ENCODE measurements around the gene SCARF1.
A peak's percentile ranks its signal among the peaks of the same experiment; 100 is the strongest.

Gene SCARF1

GRCh38 chr17:1651559-1651844 is 6.0 kb upstream of the SCARF1 start:
- H3K4me3 ChIP-seq (IDR thresholded peaks at IDR 0.05; ENCODE audit: insufficient read depth, low read depth, low read length): no peak overlapping the region
- H3K27me3 ChIP-seq (ENCODE audit: insufficient read depth, low read depth): no peaks in the 10 kb centered on the region
- H3K4me1 ChIP-seq (ENCODE audit: low read depth, poor library complexity, severe bottlenecking): no peaks in the 10 kb centered on the region
- TF ChIP-seq, protein P1, sequence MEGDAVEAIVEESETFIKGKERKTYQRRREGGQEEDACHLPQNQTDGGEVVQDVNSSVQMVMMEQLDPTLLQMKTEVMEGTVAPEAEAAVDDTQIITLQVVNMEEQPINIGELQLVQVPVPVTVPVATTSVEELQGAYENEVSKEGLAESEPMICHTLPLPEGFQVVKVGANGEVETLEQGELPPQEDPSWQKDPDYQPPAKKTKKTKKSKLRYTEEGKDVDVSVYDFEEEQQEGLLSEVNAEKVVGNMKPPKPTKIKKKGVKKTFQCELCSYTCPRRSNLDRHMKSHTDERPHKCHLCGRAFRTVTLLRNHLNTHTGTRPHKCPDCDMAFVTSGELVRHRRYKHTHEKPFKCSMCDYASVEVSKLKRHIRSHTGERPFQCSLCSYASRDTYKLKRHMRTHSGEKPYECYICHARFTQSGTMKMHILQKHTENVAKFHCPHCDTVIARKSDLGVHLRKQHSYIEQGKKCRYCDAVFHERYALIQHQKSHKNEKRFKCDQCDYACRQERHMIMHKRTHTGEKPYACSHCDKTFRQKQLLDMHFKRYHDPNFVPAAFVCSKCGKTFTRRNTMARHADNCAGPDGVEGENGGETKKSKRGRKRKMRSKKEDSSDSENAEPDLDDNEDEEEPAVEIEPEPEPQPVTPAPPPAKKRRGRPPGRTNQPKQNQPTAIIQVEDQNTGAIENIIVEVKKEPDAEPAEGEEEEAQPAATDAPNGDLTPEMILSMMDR (conservative IDR thresholded peaks at IDR 0.05; ENCODE audit: low read depth, low read length): no peak
- no peaks in the 10 kb centered on the region; the same call in 1 of the 2 replicates for H3K36me3 ChIP-seq (ENCODE audit: insufficient read depth)
- no peak overlapping the region; the same call in 1 of the 2 replicates for H3K4me2 ChIP-seq
- H3K9ac ChIP-seq: no peak overlapping the region
- no peak overlapping the region for H2AFZ ChIP-seq (ENCODE audit: low read depth)
- H3K79me2 ChIP-seq (ENCODE audit: insufficient read depth, low read depth): no peaks in the 10 kb centered on the region
- H3K27ac ChIP-seq: no peak overlapping the region
- H4K20me1 ChIP-seq (ENCODE audit: insufficient read depth): no peaks in the 10 kb centered on the region

DNA sequence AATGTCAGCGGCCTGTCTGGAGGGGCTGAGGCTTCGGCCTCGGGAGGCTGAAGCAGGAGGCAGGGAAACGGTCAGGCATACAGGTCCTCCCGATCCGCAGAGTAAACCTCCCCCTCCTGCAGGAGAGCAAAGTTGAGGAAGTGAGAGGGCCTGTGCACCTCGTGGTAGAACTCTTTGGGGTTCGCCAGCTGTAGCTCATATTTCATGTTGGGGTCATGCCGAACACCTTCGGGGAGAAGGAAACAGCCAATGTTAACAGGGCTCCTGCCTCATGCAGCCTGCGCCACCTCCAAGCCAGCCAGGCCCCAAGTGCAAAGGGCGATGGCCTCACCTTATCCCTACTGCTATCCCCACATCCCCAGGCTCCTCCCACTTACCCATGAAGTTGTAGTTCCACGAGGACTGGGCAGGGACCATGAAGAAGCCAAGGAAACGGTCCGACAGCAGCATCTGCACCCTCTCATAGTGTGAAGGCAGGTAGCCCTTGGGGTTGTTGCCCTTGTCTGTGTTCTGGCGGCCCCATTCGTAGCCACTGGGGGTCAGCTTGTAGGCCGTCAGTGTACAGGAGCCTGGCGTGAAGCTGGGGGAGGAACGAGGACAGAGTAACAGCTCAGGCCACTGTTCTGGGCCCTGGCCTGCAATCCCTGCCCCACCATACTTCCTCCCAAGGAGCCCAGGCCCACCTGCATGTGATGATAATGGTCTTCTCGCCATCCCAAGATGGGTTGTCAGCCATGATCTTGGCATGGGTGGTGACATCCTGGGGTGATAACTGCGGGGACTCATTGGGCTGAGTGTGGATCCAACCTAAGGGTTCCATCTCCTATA is 5.4 kb upstream of the SCARF1 start:
- no peak overlapping the region for H3K4me3 ChIP-seq (IDR thresholded peaks at IDR 0.05; ENCODE audit: insufficient read depth, low read depth, low read length)
- peak overlapping the region; percentile 66; the same call in 1 of the 2 replicates for H3K4me2 ChIP-seq
- TF ChIP-seq, protein P1 (conservative IDR thresholded peaks at IDR 0.05; ENCODE audit: low read depth, low read length): no peak
- H3K9ac ChIP-seq: no peak overlapping the region
- no peaks in the 10 kb centered on the region for H3K27me3 ChIP-seq (ENCODE audit: insufficient read depth, low read depth)
- no peaks in the 10 kb centered on the region; the same call in 1 of the 2 replicates for H3K36me3 ChIP-seq (ENCODE audit: insufficient read depth)
- no peaks in the 10 kb centered on the region for H3K79me2 ChIP-seq (ENCODE audit: insufficient read depth, low read depth)
- H4K20me1 ChIP-seq (ENCODE audit: insufficient read depth): no peaks in the 10 kb centered on the region
- no peaks in the 10 kb centered on the region for H3K4me1 ChIP-seq (ENCODE audit: low read depth, poor library complexity, severe bottlenecking)
- H3K27ac ChIP-seq: no peak overlapping the region
- no peak overlapping the region for H2AFZ ChIP-seq (ENCODE audit: low read depth)

DNA sequence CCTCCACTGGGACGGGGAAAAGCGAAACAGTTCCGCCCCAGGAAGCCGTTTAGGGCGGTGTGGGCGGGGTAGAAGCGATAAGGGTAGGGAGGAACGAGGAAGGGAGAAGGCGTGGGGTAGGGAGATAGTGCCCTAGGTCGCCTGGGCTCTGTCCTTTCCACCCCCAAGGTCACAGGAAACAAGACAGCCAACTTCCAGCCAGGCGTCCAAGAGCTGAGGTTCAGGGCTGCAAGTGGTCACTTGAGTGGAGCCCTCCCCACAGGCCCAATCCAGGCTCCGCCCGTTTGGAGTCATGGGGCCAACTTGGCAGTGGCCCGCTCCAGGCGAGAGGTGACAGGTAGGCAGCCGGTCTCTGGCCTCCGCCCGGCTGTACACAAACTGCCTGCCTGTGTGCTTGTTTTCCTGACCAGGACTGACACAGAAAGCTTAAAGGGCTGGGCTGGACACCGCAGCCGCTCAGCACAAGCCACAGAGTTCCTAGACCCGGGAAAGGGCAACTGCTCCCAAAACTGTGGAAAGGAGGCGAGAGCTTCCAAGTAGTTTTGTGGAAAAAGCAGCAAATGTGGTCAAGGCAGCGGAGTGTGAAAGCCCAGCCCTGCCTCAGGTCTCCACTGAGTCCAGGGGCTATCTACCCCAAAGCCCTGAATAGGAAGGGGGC is 4.4 kb upstream of the SCARF1 start, which contains the start of gene RILP:
Gene RILP (minus strand): TSS at position 23 of the 658 bp plus-strand sequence. CDS start 62 bp downstream, outside the sequence.
- no peak within 1 kb of the TSS for H3K4me3 ChIP-seq (IDR thresholded peaks at IDR 0.05; ENCODE audit: insufficient read depth, low read depth, low read length)
- H3K27me3 ChIP-seq (ENCODE audit: insufficient read depth, low read depth): no peaks in the 10 kb centered on the region
- peak within 1 kb of the TSS; percentile 78 for H2AFZ ChIP-seq (ENCODE audit: low read depth)
- no peaks in the 10 kb centered on the region for H3K79me2 ChIP-seq (ENCODE audit: insufficient read depth, low read depth)
- peak within 1 kb of the TSS; percentile 66 for H3K4me2 ChIP-seq
- H4K20me1 ChIP-seq (ENCODE audit: insufficient read depth): no peaks in the 10 kb centered on the region
- H3K36me3 ChIP-seq (ENCODE audit: insufficient read depth): no peaks in the 10 kb centered on the region; the same call in 1 of the 2 replicates
- no peaks in the 10 kb centered on the region for H3K4me1 ChIP-seq (ENCODE audit: low read depth, poor library complexity, severe bottlenecking)
- TF ChIP-seq, protein P1 (conservative IDR thresholded peaks at IDR 0.05; ENCODE audit: low read depth, low read length): no peak
- H3K9ac ChIP-seq: peak within 1 kb of the TSS; percentile 12; the same call in 1 of the 2 replicates
- peak within 1 kb of the TSS; percentile 36; the same call in 1 of the 2 replicates for H3K27ac ChIP-seq

DNA sequence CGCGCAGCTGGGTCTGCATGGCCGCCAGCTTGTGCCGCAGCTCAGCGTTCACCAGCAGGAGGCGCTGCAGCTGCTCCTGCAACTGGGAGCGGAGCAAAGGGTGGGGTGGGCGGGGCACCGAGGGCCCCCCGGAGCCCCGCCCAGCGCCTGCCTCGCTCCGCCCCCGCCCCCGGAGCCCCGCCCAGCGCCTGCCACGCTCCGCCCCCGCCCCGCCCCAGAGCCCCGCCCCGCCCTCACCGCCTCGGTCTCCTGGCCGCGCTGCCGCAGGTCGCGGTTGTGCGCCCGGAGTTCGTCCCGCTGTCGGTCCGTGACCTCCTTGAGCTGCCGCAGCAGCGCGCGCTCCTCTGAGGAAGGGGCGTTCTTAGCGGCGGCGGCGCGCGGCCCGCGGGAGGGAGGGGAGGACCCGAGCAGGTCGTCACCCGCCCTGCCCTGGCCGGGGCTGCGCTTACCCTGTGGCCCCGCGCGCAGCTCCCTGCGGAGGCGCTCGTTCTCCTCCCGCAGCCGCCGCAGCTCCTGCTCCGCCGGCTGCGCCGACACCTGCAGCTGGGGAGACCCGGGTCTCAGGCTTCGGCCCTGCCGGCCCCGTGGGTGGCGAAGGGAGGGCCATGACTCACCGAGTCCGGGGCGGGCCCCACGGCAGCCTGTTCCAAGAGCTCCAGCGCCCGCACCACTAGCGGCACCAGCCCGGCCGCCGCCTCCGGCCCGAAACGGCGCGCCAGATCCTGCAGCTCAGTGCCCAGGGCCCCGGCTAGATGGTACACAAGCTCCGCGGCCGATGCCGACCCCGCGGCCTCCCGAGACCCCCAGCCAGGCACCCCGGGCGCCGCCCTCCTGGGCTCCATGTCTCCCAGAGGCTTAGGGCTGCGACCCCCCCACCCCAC is 3.7 kb upstream of the SCARF1 start:
- H3K27me3 ChIP-seq (ENCODE audit: insufficient read depth, low read depth): no peaks in the 10 kb centered on the region
- H3K79me2 ChIP-seq (ENCODE audit: insufficient read depth, low read depth): no peaks in the 10 kb centered on the region
- H4K20me1 ChIP-seq (ENCODE audit: insufficient read depth): no peaks in the 10 kb centered on the region
- H3K4me1 ChIP-seq (ENCODE audit: low read depth, poor library complexity, severe bottlenecking): no peaks in the 10 kb centered on the region
- H3K36me3 ChIP-seq (ENCODE audit: insufficient read depth): no peaks in the 10 kb centered on the region; the same call in 1 of the 2 replicates
- peak overlapping the region; percentile 36; the same call in 1 of the 2 replicates for H3K27ac ChIP-seq
- TF ChIP-seq, protein P1 (conservative IDR thresholded peaks at IDR 0.05; ENCODE audit: low read depth, low read length): no peak
- H3K4me3 ChIP-seq (IDR thresholded peaks at IDR 0.05; ENCODE audit: insufficient read depth, low read depth, low read length): no peak overlapping the region
- peak overlapping the region; percentile 26; the same call in 1 of the 2 replicates for H2AFZ ChIP-seq (ENCODE audit: low read depth)
- peak overlapping the region; percentile 66 for H3K4me2 ChIP-seq
- H3K9ac ChIP-seq: no peak overlapping the region; the same call in 1 of the 2 replicates

Measured in KMS-11 (cell line).